AG10803 (cell line): ENCODE results near the gene DNAH12.
"Not testable (repeated sequence)": the region's sequence is repeated elsewhere in the genome, so short reads cannot be mapped to it uniquely, and the experiment has no call there.

Experiments
- DNase-seq: peaks from one replicate; pipeline ENCODE4 v3.0.0; 2010; ENCODE audit warnings: low read depth
- H3K4me3 ChIP-seq: 2 replicates; pipeline ENCODE4 v1.5.1; 2011; ENCODE audit warnings: mild to moderate bottlenecking, low read length, control low read depth
- TF ChIP-seq, protein P1 (sequence below): conservative IDR thresholded peaks from 2 replicates; pipeline ENCODE4 v1.5.1; 2011; ENCODE audit warnings: mild to moderate bottlenecking, low read length, control low read depth, inconsistent platforms

Gene DNAH12

DNA sequence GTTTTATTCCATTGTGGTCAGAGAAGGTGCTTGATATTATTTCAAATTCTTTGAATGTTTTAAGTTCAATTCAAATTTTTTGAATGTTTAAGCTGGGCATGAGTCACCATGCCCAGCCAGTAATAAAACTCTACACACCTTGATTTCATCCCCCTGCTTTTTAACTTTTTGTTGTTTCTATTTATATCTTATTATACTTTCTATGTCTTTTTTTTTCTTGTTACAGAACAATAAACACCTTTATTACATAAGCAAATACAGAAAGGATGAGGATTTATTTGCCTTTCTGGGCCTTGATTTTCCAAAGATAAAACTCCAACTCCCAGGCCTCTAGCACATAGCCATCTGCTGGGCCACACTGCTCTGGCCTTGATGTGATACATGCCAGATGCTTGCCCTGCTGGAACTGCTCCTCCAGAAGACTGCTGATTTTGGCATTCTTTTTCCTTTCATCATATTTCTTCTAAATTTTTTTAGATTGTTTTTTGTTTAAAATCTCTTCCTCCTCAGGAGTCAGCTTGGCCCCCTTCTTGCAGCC lies 14.0 kb downstream of the DNAH12 start:
- no peak overlapping the region for H3K4me3 ChIP-seq
- TF ChIP-seq, protein P1, sequence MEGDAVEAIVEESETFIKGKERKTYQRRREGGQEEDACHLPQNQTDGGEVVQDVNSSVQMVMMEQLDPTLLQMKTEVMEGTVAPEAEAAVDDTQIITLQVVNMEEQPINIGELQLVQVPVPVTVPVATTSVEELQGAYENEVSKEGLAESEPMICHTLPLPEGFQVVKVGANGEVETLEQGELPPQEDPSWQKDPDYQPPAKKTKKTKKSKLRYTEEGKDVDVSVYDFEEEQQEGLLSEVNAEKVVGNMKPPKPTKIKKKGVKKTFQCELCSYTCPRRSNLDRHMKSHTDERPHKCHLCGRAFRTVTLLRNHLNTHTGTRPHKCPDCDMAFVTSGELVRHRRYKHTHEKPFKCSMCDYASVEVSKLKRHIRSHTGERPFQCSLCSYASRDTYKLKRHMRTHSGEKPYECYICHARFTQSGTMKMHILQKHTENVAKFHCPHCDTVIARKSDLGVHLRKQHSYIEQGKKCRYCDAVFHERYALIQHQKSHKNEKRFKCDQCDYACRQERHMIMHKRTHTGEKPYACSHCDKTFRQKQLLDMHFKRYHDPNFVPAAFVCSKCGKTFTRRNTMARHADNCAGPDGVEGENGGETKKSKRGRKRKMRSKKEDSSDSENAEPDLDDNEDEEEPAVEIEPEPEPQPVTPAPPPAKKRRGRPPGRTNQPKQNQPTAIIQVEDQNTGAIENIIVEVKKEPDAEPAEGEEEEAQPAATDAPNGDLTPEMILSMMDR, result no peak
- peak; percentile 34 for DNase-seq

DNA sequence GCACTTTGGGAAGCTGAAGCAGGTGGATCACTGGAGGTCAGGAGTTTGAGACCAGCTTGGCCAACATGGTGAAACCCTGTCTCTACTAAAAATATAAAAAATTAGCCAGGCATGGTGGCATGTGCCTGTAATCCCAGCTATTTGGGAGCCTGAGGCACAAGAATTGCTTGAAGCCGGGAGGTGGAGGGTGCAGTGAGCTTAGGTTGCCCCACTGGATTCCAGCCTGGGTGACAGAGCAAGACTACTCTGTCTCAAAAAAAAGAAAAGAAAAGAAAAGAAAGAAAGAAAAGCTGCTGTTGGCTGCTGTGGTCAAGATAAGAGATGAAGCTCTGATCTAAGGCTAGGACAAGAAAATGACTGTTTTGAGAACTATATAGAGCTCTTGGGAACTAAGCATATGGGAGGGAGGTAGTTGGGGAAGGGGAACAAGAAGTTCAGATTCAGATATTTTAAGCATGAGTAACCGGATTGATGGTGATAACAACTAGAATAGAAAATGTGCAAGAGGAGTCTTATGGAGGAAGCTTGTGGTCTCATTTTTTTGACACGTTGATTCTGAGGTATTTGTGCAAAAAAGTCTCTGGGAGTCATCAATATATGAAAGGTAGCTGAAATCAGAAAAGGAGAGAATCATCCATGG lies 25.7 kb downstream of the DNAH12 start:
- peak; percentile 4 for DNase-seq
- no peak overlapping the region for H3K4me3 ChIP-seq
- TF ChIP-seq, protein P1, result no peak

DNA sequence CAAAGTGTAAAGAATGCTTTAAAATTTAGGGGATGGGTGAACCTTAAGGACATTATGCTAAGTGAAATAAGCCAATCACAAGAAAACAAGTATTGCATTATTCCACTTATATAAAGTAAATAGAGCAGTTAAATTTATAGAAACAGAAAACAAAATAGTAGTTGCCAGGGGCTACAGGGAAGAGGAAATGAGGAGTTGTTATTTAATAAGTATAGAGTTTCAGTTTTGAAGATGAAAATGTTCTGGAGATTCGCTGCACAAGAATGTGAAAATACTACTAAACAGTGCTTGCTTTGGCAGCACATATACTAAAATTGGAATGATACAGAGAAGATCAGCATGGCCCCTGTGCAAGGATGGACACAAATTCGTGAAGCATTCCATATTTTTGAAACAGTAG lies 32.0 kb downstream of the DNAH12 start:
- DNase-seq, result peak; percentile 2
- no peak overlapping the region for H3K4me3 ChIP-seq
- TF ChIP-seq, protein P1, result no peak

DNA sequence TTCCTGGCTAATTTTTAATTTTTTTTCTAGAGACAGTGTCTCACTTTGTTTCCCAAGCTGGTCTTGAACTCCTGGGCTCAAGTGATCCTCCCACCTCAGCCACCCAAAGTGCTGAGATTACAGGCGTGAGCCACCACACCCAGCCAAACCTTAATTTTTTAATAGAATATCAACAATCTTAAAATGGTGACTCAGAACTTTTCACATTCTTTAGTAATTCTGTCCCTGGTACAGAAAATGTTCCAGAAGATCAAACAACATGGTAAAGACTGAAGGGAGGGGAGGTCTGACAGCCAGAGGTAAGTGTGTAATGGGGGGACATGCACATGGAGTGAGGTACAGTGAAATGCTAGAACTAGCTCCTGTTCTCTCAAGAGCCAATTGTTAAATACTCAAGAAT lies 38.2 kb downstream of the DNAH12 start:
- no peak for DNase-seq
- no peak overlapping the region for H3K4me3 ChIP-seq
- TF ChIP-seq, protein P1, result no peak

DNA sequence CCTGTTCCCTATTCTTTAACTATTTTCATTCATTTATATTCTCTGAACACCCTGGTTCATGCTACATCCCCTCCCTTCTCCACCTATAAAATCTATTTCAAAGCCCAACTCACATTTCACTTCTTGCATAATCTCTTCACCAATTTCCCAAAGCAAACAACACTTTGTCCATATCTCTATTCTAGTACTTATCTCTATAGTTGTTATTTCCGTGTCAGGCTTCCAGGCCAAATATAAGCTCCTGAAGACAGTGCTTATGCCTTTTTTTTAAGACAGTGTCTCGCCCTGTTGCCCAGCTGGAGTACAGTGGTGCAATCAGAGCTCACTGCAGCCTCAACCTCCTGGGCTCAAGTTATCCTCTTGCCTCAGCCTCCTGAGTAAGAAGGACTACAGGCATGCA lies 43.6 kb downstream of the DNAH12 start:
- no peak for DNase-seq
- TF ChIP-seq, protein P1, result no peak
- no peak overlapping the region for H3K4me3 ChIP-seq

DNA sequence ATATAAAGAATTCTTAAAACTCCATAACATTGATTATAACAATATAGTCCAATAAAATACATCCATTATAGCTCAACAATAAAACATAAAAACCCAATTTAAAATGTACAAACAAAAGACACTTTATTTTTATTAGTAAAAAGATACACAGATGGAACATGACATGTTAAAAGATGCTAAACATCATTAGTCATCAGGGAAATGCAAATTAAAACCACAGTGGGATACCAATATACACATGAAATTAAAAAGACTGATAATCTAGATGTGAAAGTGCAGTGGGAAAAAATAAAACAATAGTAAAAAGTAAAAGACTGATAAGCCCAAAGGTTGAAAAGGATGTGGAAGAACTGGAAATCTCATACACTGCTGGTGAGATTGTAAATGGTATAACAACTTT lies 46.2 kb downstream of the DNAH12 start:
- TF ChIP-seq, protein P1, result no peak
- no peak for DNase-seq
- H3K4me3 ChIP-seq, result no peak overlapping the region

DNA sequence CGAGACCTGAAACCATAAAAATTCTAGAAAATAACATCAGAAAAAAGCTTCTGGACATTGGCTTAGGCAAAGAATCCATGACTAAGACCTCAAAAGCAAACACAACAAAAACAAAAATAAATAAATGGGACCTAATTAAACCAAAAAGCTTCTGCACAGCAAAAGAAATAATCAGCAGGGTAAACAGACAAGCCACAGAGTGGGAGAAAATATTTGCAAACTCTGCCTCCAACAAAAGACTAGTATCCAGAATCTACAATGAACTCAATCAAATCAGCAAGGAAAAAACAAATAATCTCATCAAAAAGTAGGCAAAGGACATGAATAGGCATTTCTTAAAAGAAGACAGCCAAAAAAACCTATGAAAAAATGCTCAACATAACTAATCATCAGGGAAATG lies 59.6 kb downstream of the DNAH12 start:
- H3K4me3 ChIP-seq, result no peak overlapping the region
- TF ChIP-seq, protein P1, result no peak
- no peak for DNase-seq

DNA sequence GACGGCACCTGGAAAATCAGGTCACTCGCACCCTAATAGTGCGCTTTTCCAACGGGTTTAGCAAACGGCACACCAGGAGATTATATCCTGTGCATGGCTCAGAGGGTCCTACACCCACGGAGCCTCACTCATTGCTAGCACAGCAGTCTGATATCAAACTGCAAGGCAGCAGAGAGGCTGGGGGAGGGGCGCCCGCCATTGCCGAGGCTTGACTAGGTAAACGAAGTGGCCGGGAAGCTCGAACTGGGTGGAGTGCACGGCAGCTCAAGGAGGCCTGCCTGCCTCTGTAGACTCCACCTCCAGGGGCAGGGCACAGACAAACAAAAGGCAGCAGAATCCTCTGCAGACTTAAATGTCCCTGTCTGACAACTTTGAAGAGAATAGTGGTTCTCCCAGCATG lies 67.0 kb downstream of the DNAH12 start:
- DNase-seq, H3K4me3 ChIP-seq: not testable (repeated sequence)
